Chondrocyte (in vitro differentiated cells): ENCODE measurements around the gene GPR183. TPM values are rescaled to one million over a fixed set of nuclear protein-coding genes. Genes with fewer than 3 reads are reported as not detected.

Source experiments
- DNase-seq: peaks from one replicate; pipeline ENCODE4 v3.0.0; 2021; ENCODE audit warnings: mixed read lengths, low spot score
- H3K27ac Mint-ChIP-seq: one replicate; pipeline ENCODE4 v1.8.0; 2021; ENCODE audit warnings: mild to moderate bottlenecking, moderate library complexity, mixed read lengths; ENCODE audit not compliant: unreplicated experiment
- H3K27me3 Mint-ChIP-seq: 2 replicates; pipeline ENCODE4 v1.8.0; 2021; ENCODE audit warnings: low read depth, mixed read lengths
- H3K36me3 Mint-ChIP-seq: 2 replicates; pipeline ENCODE4 v1.8.0; 2021; ENCODE audit warnings: low read depth, mixed read lengths
- H3K4me1 Mint-ChIP-seq: 2 replicates; pipeline ENCODE4 v1.8.0; 2021; ENCODE audit warnings: low read depth, mild to moderate bottlenecking, mixed read lengths
- H3K4me3 Mint-ChIP-seq: one replicate; pipeline ENCODE4 v1.8.0; 2021; ENCODE audit warnings: mild to moderate bottlenecking, moderate library complexity, mixed read lengths; ENCODE audit not compliant: unreplicated experiment
- H3K9me3 Mint-ChIP-seq: 2 replicates; pipeline ENCODE4 v1.8.0; 2021; ENCODE audit warnings: low read depth, mixed read lengths
- CTCF ChIP-seq: fragments of 200-600 bp; sonication (generic); IDR thresholded peaks from 2 replicates; pipeline ENCODE4 v1.5.0; 2021; ENCODE audit warnings: antibody characterized with exemption, mild to moderate bottlenecking, moderate library complexity
- long read RNA-seq: library from polyadenylated mRNA; stranded (forward); transcript quantifications from one replicate; pipeline ENCODE4 v2.0.0, GENCODE V29; 2021
- total RNA-seq: library from RNA; stranded (reverse); gene quantifications from 3 replicates; pipeline ENCODE4 v1.2.1, GENCODE V29; 2021

Gene GPR183
- total RNA-seq = 0.63 to 5.7 TPM (median 5.7 TPM) in 3 replicates
- long read RNA-seq, transcript GPR183-201 (2 exons, 1,700 nt) = major isoform, 9 of 9 reads
- long read RNA-seq, partial matches to known transcripts = 0 of 9 reads
- long read RNA-seq, other reads (novel, unspliced or antisense) = 0 of 9 reads

GRCh38 chr13:99307247-99307646, at the start of gene GPR183:
Gene GPR183 (minus strand): TSS chr13:99307399. CDS start chr13:99296145, 11,254 bp downstream.
- no peak for TF ChIP-seq CTCF
- H3K27me3 Mint-ChIP-seq = no peaks in the 10 kb centered on the region
- peak within 1 kb of the TSS; percentile 56 for H3K4me3 Mint-ChIP-seq
- peak within 1 kb of the TSS; percentile 97 for H3K27ac Mint-ChIP-seq
- H3K36me3 Mint-ChIP-seq = peaks cover 4% of the 10 kb centered on the region
- no peak for DNase-seq
- peaks cover 72% of the 10 kb centered on the region for H3K4me1 Mint-ChIP-seq
- no peaks in the 10 kb centered on the region for H3K9me3 Mint-ChIP-seq

GRCh38 chr13:99356262-99357091, 49.3 kb upstream of the GPR183 start:
- Mint-ChIP-seq H3K27ac (peak overlapping the region; percentile 96), H3K4me1 (peaks cover 24% of the 10 kb centered on the region), H3K9me3 (no peaks in the 10 kb centered on the region), H3K4me3 (peak overlapping the region; percentile 49), H3K36me3 (peaks cover 10% of the 10 kb centered on the region), H3K27me3 (no peaks in the 10 kb centered on the region)
- no peak for TF ChIP-seq CTCF
- DNase-seq = no peak

DNA sequence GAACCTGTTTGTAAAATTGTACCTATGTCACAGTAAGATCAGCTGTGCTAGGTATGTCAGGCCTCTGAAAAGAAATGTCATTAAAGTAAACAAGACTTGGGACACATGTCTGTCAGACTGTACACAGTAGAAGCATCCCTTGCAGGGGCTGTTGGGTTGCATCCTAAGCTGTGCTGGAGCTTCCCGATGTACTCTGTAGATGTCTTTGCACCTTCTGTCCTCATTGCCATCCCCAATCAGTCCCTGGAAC, 48.7 kb upstream of the GPR183 start:
- H3K36me3 Mint-ChIP-seq = peaks cover 9% of the 10 kb centered on the region
- H3K9me3 Mint-ChIP-seq = no peaks in the 10 kb centered on the region
- TF ChIP-seq CTCF = no peak
- H3K27me3 Mint-ChIP-seq = no peaks in the 10 kb centered on the region
- H3K4me3 Mint-ChIP-seq = peak overlapping the region; percentile 49
- peak overlapping the region; percentile 96 for H3K27ac Mint-ChIP-seq
- no peak for DNase-seq
- peaks cover 24% of the 10 kb centered on the region for H3K4me1 Mint-ChIP-seq

- Mint-ChIP-seq H3K9me3 (no peaks in the 10 kb centered on the region), H3K36me3 (peaks cover 7% of the 10 kb centered on the region), H3K27me3 (no peaks in the 10 kb centered on the region), H3K4me3 (no peak overlapping the region), H3K27ac (peak overlapping the region; percentile 96), H3K4me1 (peaks cover 24% of the 10 kb centered on the region)
- no peak for DNase-seq
- no peak for TF ChIP-seq CTCF
These were observed 48.2 kb upstream of the GPR183 start for GRCh38 chr13:99355267-99356011.

DNA sequence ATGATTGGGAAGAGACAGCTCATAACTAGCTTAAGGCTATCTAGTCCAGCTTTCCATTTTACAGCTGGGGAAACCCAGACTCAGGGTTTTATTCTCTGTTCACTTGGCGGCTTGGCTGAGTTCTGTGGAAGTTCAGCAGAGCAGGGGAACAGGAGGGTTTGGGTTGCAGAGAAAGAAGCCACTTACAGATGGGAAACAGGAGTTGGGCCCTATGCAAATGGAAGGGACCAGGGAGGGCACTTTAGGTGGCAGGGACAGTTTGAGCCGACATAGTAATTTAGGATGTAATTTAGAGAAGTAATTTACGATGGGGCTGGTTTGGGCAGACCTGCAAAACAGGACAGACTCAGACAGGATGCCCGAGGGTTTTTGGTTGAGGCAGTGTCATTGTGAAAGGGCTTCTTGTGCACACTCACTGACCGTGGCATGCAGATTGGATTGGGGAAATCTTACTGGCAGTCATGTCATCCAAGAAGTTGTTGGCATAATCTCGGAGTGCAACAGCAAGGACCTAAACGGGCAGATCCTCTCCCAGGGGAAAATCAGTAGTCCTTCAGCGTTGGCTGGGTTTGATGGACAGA, 47.3 kb upstream of the GPR183 start:
- TF ChIP-seq CTCF = no peak
- no peaks in the 10 kb centered on the region for H3K27me3 Mint-ChIP-seq
- no peaks in the 10 kb centered on the region for H3K9me3 Mint-ChIP-seq
- peaks cover 10% of the 10 kb centered on the region for H3K36me3 Mint-ChIP-seq
- DNase-seq = no peak
- no peak overlapping the region for H3K4me3 Mint-ChIP-seq
- no peak overlapping the region for H3K27ac Mint-ChIP-seq
- peaks cover 24% of the 10 kb centered on the region for H3K4me1 Mint-ChIP-seq
